NCI-H69 (cell line): ENCODE measurements around the gene TSPAN18.

Experiments used
- DNase-seq: peaks from one replicate; lab custom pipeline; 2025; lab: John Stamatoyannopoulos, UW

Gene TSPAN18

DNA sequence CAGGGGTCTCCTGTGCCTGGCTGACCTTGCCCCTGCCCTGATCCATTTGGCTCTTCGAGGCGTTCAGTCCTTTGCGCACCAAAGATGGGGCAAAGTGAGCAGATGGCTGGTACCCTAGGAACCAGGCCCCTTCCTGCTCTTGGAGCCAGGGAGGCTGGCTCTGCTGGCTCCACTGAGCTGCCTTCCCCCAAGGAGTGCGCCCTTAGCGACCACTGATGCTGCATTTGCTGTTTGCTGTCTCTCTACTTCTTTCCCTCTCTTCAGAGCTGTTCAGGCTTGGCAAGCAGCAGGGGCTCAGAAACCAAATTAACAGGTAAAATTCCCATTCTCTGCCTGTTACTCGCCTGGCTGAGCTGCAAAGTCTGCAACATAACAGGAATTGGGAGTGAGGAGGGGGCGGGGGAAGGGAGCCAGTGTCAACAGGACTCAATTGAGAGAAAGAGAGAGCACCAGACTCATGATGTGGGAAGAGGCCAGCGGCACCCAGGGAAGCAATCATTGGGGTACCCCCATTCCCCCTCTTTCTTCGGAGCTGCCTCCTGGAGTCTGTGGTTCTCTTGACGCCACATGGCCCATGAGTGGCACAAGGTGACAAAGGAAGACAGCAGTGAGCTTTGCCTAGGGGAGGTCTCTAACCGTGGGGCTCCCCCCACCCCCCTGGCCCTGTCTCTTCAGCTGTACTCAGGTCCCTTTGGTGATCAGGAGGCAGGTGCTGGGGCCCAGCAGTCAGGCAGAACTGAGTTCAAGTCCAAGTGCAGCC is 121.6 kb downstream of the TSPAN18 start:
- peak; percentile 25 for DNase-seq

DNA sequence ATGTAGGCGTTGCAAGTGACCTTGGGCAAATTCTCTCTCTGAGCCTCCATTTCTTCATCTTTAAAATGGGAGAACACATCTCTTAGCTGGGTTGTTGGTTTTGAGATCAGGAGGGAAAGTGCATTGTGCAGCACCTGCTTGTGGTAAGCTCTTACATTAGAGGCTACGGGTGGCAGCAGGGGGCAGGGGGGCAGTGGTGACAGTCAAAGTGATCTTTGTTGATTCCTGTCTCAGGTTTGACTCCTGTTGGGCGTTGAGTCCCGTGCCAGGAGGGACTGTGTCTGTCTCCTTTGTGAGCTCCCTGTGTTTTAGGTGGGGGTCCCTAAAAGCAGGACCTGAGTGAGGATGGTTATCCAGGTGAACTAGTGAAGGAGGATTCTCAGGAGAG is 122.2 kb downstream of the TSPAN18 start:
- no peak for DNase-seq

DNA sequence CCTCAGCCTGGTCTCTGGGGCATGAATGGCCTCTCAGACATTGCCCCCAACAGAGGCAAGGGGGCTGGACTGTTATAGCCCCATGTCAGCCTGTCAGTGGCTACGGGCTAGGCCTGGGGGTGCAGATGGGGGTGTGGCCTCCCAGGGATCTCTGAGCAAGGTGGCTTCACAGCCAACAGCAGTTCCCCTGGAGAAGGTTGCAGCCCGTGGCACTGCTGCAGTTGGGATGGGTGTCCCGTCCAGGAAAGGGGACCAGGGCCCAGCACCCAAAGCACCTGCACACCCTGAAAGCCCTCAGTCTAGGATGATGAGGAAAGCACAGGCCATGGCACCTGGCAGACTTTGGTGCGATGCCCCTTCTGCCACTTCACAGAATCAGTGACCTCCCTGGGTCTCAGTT is 122.7 kb downstream of the TSPAN18 start:
- no peak for DNase-seq

DNA sequence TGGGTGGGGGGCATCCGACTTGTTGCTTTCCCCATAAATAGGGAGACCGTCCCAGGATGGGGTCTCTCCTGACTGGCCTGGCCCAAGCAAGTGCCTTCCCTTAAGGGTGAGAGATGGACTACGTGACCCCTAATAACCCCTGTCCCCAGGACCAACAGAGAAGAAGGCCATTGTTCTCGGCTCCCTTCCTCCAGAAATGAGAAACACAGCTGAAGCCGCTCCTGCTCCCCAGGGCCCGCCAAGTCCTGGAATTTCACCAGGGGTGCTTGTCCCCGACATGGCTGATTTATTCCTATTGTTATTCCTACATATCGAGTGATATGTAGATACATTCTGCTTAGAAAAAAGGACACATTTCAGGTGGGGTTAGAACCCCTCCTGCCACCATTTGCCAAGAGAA is 123.2 kb downstream of the TSPAN18 start:
- DNase-seq = no peak

DNA sequence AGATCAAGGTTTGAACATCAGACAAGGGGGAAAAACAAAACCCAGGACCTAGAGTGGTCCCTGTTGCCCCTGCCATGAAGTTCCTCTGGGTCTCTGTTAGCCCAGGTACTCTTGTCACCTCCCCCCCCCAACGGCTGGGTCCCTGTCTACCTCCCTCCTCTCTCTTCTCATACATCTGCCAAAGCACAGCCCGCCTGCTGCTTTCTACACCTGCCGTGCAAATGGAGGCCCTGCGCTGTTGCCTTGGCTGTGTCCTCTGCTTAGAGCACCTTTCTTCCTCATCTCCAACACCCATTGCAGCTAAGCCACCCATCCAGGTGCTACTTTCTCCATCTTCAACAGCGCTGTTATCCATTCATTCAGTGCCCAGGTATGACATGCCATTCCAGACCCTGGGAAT is 124.7 kb downstream of the TSPAN18 start:
- DNase-seq = peak; percentile 62

DNA sequence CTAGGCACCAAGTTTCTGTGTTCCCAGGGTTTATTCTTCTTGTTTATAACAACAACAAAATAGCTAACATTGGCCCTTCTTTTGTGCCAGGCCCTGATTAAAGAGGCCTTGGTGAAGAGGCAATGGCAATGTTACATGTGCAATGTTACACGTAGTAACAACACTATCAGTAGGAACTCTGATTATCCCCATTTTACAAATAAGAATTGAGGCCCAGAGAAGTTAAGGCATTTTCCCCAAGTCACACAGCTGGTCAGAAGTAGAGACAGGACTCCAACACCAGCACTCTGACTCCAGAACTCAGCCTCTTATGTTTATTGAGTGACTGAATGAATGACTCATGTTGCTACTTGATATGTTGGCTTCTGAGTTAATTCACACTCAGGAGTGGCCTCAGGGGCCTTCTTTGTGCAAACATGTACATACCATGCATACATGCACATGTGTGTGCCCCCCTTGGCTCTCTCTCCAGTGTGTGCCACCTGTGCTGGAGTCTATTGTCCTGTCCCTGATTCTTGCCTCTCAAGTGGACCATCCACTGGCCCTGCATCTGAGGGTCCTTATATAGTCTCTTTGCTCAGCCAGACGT is 125.5 kb downstream of the TSPAN18 start:
- DNase-seq = peak; percentile 30

DNA sequence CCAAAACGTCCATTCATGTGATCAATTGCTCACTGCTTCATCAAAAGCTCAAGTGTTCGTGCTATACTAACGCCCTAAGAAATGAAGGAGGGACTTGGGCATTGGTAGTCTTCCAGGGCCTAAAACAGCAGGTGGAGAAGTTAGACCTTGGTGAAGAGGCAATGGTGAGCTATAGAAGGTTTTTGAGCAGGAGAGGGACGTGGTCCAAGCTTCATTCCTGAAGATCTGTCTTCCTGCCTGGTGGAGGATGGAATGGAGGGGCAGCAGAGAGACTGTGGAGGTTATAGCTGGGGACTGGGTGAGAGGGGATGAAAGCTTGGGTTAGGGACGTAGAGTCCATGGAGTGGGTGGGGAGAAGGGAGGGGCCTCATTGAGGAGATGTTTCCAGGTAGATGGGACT is 126.2 kb downstream of the TSPAN18 start:
- no peak for DNase-seq

DNA sequence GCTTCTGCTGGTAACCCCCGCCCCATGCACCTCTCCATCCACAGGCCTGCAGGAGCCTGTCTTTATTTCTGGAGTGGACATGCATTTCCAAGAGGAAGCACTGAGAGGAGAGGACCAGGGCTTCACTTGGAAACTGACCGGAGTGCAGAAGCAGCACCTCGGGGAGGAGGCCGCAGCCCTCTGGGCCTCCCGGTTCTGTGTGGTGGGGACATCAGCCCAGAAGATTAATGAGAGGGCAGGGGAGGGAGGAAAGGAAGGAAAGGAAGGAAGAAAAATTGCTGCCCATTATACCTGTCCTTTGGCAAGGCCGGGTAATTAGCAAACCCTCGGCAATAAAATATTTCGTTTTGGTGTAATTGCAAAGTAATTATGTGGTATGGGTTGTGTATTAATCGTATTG is 126.9 kb downstream of the TSPAN18 start:
- DNase-seq = no peak

DNA sequence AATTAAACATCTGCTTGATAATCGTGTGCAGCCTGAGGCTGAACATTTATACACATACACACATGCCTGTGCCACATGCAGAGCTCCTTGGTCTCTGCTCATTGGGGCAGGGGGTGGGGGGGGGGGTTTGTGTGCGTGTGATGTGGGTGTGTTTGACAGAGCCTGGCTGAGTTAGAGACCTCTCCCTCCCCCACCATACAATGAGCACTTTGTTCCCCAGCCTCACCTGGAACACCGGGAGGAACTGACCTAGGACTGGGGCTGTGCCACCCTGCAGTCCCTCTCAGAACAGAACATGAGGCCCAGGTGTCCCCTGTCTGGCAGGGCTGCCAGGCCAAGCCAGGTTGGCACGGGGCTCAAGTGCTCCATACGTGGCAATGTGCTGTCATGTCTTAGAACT is 127.3 kb downstream of the TSPAN18 start:
- DNase-seq = peak; percentile 96

DNA sequence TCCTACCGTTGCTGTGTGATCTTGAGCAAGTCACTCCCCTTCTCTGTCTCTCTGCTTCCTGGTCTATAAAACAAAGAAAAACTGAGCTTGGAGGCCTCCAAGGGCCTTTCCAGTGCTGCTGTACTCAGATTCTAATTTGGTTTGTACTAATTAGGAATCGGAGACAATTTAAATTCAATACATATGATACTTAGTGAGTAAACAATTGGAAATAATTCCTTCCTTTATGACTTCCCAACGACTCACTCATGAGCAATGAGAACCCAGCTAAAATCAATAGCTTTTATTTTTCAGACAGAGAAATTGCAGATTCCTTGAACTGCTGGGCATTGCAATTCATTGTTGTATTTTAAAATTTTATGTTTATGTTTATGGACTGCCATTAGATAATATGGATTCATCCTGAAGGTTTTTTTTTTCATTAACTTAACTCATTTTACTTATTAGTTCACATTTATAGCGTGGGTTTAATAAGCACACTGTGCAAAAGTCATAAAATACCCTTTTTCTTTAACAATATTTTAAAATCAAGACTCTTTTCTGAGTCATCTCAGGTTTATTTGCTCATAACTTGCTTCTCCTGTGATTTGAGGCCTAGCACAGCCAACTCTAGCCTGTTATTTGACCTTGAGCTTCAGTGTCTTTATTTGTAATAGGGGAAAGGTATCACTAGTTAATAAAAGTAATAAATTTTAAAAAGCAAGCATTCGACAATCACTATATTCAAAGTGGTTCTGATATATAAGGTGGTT is 128.2 kb downstream of the TSPAN18 start:
- DNase-seq = peak; percentile 50

DNA sequence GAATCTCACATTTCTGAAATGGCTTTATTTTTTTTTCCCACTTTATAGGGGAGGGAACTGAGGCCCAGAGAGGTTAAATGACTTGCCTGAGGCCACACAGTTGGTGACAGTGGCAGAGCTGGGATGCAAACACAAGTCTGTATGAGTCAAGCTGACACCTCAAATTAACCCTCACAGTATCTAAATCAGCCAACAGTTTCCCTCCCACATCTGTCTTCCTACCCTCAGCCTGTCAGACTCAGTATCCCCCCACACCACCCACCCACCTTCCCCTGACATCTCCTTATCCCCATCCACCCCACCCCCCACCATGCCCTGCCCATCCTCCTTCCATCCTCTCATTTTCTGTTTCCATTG is 128.7 kb downstream of the TSPAN18 start:
- peak; percentile 26 for DNase-seq

DNA sequence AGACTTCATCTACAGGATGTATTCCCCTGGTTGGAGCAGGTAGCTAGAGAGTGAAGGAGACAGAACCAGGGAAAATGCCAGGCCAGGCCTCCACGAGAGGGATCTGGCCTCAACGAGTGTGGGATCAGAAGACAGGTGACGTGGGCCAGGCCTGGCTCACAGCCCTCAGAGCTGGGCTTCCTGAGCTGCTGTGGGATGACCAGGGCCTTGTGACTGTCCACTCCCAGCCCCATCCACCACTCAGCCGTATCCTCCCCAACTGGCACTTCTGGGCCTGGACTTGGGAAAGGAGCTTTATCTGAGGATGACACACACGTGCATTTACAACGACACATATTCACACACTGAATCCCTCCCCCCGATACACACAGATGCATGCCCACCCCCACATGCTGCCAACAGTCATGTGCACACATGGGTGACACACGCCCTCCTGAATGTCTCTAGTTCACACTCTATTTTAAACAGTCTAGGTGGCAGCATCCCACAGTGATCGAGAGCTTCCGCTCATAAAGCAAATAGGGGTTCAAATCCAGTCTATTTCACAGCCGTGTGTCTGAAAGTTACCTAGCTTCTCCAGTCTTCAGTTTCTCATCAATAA is 130.8 kb downstream of the TSPAN18 start:
- DNase-seq = no peak

DNA sequence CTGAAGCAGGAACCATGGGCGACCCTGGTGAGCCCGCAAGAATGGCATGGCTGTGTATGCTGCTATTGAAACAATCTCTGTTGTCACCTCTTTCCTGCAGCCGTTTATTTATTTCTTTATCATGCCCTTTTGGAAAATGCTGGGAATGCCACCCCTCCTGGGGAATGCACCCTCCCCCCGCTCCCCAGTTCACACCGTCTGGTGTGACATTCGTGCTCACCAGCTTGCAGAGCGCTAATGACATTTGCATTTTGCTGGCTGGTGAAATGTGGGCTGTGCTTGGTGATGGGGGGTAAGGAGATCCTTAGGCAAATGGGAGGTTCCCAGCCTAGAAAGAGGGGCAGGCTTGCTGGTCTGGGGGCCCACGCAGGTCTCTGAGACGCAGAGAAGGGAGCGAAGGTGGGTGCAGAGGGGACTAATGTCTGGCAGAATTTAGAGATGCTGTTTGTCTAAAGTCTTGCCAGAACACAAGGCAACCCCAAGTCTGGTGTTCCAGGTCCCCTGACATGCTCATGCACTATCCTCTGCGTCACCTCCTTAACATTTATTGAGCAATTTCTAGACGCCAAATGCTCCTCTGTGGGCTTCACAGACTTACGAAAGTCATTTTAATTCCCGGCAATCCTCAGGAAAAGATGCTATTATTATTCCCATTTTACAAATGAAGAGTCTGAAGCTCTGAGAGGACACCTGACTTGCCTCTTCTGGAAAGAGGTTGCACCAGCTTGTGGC is 132.2 kb downstream of the TSPAN18 start:
- DNase-seq = no peak

DNA sequence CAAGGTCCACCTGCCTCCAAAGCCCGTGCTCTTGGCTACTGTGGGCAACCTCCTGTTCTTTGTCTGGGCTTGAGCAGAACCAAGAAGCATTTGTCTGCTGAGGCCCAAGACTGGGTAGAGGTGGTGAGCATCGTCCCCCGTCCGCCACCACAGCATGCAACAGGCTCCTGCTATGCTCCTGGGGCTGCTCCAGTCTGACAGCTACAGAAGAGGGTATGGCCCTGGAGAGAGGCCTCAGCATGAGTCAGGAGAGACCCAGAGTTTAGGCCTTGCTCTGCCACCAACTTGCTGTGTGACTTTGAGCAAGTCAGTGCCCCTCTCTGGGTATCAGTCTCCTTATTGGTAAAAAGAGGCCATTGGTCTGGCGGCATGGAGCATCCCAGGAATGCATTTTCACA is 132.8 kb downstream of the TSPAN18 start:
- DNase-seq = no peak

DNA sequence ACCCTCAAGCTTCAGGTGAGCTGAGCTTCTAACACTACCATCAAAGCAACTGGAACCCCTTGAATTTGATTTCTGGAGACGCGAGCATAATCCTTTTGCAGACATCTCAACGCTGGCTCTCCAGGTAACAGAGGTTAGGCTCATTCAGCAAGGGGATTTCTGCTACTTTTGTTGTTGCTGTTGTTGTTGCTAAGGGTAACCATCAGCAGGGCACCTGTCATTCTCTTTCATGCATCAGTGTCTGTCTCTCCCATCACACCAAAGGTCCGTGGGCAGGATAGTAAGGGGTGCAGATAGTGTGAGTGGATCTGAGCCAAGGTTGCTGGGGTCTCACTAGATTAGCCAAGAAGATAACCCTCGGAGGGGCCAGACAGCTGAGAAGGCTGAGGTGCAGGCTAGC is 133.6 kb downstream of the TSPAN18 start:
- no peak for DNase-seq

DNA sequence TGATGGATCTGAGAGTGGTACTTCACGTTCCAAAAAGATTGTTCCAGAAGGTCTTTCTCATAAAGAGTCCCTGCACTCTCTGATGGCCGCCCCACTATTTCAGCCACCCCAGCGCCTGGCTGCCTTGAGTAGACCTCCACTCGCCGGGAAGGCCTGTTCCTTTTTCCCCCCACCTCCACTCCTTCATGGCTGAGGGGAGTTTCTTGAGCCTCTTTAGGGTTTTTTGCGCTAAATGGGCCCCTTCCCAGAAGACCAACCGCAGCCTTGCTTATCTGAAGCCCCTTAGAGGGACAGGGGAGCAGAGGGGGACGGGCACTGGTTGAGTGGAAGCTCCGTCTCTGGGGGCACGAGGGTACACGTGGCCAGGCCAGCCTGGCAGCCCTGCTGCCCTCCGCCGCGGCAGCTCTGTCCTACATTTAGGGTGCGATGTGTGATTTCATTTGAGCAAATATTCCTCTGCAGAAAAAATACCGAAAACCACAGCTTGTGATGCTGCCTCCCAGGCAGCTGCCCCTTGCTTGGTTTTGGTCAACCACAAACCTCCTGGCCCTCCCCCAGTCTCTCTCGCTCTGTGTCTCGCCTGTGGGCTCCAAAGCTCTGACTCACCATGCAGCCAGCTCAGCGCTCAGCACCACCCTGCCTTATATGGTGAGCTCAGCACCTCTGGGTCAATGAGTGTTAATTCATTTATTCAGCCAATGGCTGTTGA is 135.2 kb downstream of the TSPAN18 start:
- peak; percentile 58 for DNase-seq

DNA sequence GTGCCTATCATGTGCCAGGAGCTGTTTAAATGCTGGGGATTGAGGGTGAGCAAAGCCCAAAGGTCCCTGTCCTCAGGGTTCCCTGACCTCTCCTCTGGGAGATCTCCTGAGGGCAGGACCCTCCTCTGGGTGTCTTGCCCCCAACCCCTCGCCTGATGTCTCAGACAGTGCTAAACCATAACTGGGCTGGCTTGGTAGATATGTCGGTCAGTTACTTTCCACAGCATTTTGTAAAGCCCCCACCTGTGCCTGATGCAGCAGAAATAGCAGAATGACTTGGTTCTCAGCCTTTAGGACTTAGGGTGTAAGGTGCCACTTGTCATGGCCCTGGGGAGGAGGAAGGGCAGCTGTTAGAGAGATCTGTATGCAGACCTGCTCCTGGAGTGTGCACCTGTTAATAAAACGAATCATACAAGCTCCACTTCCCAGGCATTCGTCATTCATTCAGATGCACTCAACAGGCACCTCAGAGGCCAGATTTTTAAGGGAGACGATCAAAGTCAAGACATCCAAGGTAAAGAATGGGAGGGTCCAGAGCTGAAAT is 135.9 kb downstream of the TSPAN18 start:
- no peak for DNase-seq

DNA sequence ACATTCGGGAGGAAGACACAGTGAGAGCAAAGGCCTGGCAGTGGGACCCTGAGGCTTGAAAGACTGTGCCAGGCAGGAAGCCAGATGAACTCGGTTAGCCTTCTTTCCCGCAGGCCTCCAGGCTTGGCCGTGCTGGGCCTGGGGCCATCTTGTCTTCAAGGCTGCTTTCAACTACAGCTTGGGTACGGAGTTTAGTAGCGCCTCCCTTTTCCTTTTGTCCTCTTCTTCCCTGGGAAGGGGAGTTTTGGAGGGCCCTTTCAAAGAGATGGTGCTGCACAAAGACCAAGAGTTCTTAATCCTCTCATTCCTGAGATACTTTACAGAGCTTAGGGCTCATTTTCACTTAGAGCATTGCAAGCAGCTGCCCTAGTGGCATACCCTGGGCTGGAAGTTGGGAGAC is 136.5 kb downstream of the TSPAN18 start:
- DNase-seq = no peak

DNA sequence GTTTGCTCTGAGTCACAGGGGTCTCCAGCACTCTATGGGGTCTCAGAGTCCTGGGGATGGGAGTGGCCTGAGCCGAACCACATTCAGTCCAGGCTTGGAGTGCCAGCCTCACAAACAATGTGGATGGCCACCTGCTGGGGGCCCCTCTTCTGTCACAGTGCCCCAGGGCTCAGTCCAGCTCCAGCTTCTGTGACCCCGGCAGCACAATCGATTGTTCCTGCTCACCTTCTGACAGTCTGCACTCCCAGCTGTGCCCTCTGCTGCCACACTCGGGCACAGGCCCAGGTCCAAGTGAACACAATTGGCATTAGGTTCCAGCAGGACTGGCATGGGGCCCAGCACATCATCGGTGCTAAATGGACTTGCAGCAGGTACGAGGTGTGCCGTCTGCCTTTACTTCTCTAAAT is 139.1 kb downstream of the TSPAN18 start:
- DNase-seq = peak; percentile 73

DNA sequence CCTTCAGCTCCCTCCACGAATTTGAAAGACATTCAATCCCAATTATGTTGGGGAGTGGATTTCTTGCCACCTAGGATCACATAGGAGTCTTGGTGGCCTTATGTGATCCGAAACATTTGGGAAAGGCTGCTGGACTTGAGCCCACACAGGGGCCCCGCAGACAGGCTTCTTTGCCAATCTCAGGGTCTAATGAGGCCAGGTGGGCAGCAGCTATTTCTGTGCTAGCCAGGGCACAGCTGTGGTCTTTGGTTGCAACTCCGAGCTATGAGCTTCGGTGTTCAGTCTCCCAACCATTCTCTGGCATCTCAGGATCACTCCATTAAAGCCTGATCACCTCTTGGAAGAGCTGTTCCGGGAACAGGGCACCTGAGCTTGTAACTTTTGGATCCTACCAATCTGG is 139.5 kb downstream of the TSPAN18 start:
- peak; percentile 55 for DNase-seq

DNA sequence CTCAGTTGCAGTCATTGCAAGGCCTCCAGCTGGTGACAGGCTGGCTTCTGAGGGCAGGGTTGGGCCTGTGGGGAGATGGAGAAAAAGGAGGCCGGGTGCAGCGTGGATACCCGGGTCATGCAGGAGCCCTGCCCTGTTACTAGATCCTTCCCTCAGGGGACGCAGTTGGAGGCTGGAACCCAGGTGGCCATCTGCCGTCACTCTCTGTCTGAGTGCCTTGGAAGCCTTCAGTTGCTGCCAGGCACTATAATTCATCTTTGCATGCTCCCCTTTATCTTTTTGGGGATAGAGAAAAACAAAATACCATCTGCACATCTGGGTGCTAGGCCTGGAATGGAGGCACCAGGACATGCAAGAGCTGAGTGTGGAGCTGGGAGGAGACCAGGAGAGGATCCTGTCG is 141.3 kb downstream of the TSPAN18 start:
- peak; percentile 77 for DNase-seq
